GM18861 (cell line): ENCODE results near the gene SRPK1.

ENCODE experiments used
- ATAC-seq: cut with Tn5 transposase; IDR thresholded peaks from one replicate; pipeline ENCODE4 v1.9.1; 2021; ENCODE audit not compliant: unreplicated experiment

The SRPK1 gene

DNA sequence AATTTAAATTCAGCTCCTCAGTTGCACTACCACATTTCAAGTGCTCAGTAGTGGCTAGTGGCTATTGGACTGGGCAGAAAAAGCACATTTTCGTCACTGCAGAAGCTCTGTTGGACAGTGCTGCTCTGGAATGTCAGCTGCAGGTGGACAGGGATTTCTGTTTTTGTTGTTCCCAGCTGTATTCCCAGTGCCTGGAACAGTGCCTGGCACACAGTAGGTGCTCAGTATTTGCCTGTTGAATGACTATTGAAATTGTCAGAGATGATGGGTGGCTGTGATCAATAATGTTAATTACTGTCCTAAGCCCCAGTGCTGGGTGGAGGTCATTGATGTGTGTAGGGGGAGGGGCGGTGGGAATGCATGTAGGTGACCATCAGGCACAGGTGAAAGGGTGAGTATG, 134.6 kb downstream of the SRPK1 start:
- ATAC-seq = no peak

DNA sequence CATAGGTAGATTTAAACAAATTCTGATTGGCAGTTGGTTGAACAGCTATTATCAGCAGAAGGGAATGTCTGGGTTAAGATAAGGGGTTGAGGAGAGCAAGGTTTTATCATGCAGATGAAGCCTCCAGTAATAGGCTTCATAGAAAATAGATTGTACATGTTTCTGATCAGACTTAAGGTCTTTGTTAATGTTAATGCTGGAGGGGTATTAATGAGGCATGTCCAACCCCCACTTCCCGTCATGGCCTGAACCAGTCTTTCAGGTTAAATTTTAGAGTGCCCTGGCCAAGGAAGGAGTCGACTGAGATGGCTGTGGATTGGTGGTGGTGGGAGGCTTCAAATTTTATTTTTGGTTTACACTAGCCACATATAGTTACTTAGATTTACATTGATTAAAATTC, 136.7 kb downstream of the SRPK1 start:
- ATAC-seq = no peak
